H7 (cell line): ENCODE results near the gene MRPS22. TPM values are rescaled to one million over a fixed set of nuclear protein-coding genes. Genes with fewer than 3 reads are reported as not detected.
A peak's percentile ranks its signal among the peaks of the same experiment; 100 is the strongest.

Experiments used
- DNase-seq: peaks from one replicate; pipeline ENCODE4 v3.0.0; 2012
- H3K27me3 ChIP-seq: 2 replicates; pipeline ENCODE4 v1.6.0; 2011; ENCODE audit warnings: mild to moderate bottlenecking, low read length; ENCODE audit not compliant: control insufficient read depth, insufficient read depth
- H3K36me3 ChIP-seq: replicated peaks from 2 replicates; pipeline ENCODE4 v1.5.1; 2011; ENCODE audit warnings: low read length; ENCODE audit not compliant: control insufficient read depth, insufficient read depth
- H3K4me3 ChIP-seq: 2 replicates; pipeline ENCODE4 v1.5.1; 2011; ENCODE audit warnings: low read depth, mild to moderate bottlenecking, control low read depth, low read length, moderate library complexity; ENCODE audit not compliant: insufficient read depth
- total RNA-seq: library from RNA; depleted of rRNA; stranded (reverse); fragments of >200 nt; shearing (Covaris generic); gene quantifications from 2 replicates; pipeline ENCODE4 v1.2.3, GENCODE V29; 2014

Gene MRPS22
- total RNA-seq, 1 experiment from 2014 or later, result 53.6 TPM

GRCh38 chr3:139340784-139341183 lies 3.0 kb upstream of the MRPS22 start:
- H3K36me3 ChIP-seq, result no peaks in the 10 kb centered on the region
- peaks cover 8% of the 10 kb centered on the region for H3K27me3 ChIP-seq
- no peak overlapping the region for H3K4me3 ChIP-seq
- DNase-seq, result no peak

- no peak for DNase-seq
- Histone ChIP-seq H3K4me3 (no peak overlapping the region), H3K27me3 (peaks cover 8% of the 10 kb centered on the region), H3K36me3 (peaks cover 3% of the 10 kb centered on the region)
Observed at GRCh38 chr3:139342054-139342453, 1.8 kb upstream of the MRPS22 start.

- H3K36me3 ChIP-seq, result peaks cover 12% of the 10 kb centered on the region
- H3K27me3 ChIP-seq, result no peaks in the 10 kb centered on the region
- no peak for DNase-seq
- no peak overlapping the region for H3K4me3 ChIP-seq
Observed at GRCh38 chr3:139346771-139347170, 3.0 kb downstream of the MRPS22 start.

GRCh38 chr3:139353920-139354556 lies 10.2 kb downstream of the MRPS22 start:
- peak; percentile 38 for DNase-seq
- Histone ChIP-seq H3K36me3 (peaks cover 25% of the 10 kb centered on the region), H3K27me3 (no peaks in the 10 kb centered on the region)

GRCh38 chr3:139354661-139355060 lies 10.8 kb downstream of the MRPS22 start:
- Histone ChIP-seq H3K4me3 (no peak overlapping the region), H3K36me3 (peaks cover 25% of the 10 kb centered on the region), H3K27me3 (no peaks in the 10 kb centered on the region)
- DNase-seq, result no peak

More at GRCh38 chr3:139353920-139354556, 10.2 kb downstream of the MRPS22 start:
- H3K4me3 ChIP-seq, result no peak overlapping the region

- DNase-seq, result no peak
- Histone ChIP-seq H3K27me3 (no peaks in the 10 kb centered on the region), H3K36me3 (peaks cover 25% of the 10 kb centered on the region), H3K4me3 (no peak overlapping the region)
Observed at GRCh38 chr3:139355476-139355875, 11.7 kb downstream of the MRPS22 start.

- no peak for DNase-seq
Observed at GRCh38 chr3:139355891-139356290, 12.1 kb downstream of the MRPS22 start.

GRCh38 chr3:139357899-139358298 lies 14.1 kb downstream of the MRPS22 start:
- peaks cover 26% of the 10 kb centered on the region for H3K36me3 ChIP-seq
- no peaks in the 10 kb centered on the region for H3K27me3 ChIP-seq
- H3K4me3 ChIP-seq, result no peak overlapping the region
- no peak for DNase-seq

More at GRCh38 chr3:139355891-139356290, 12.1 kb downstream of the MRPS22 start:
- H3K4me3 ChIP-seq, result no peak overlapping the region
- H3K27me3 ChIP-seq, result no peaks in the 10 kb centered on the region
- peaks cover 26% of the 10 kb centered on the region for H3K36me3 ChIP-seq

GRCh38 chr3:139358841-139359562 lies 15.2 kb downstream of the MRPS22 start:
- DNase-seq, result no peak
- Histone ChIP-seq H3K36me3 (peaks cover 26% of the 10 kb centered on the region), H3K4me3 (no peak overlapping the region), H3K27me3 (no peaks in the 10 kb centered on the region)

GRCh38 chr3:139361276-139361675 lies 17.5 kb downstream of the MRPS22 start:
- Histone ChIP-seq H3K36me3 (peaks cover 23% of the 10 kb centered on the region), H3K27me3 (no peaks in the 10 kb centered on the region), H3K4me3 (no peak overlapping the region)
- DNase-seq, result no peak

- no peak for DNase-seq
- H3K27me3 ChIP-seq, result no peaks in the 10 kb centered on the region
- H3K4me3 ChIP-seq, result no peak overlapping the region
- H3K36me3 ChIP-seq, result peaks cover 32% of the 10 kb centered on the region
Observed at GRCh38 chr3:139364549-139364948, 20.7 kb downstream of the MRPS22 start.

GRCh38 chr3:139374099-139374498 lies 30.3 kb downstream of the MRPS22 start:
- Histone ChIP-seq H3K4me3 (no peak overlapping the region), H3K36me3 (peaks cover 48% of the 10 kb centered on the region)

GRCh38 chr3:139377378-139377777 lies 33.6 kb downstream of the MRPS22 start:
- H3K36me3 ChIP-seq, result peaks cover 35% of the 10 kb centered on the region
- DNase-seq, result no peak
- H3K27me3 ChIP-seq, result no peaks in the 10 kb centered on the region
- no peak overlapping the region for H3K4me3 ChIP-seq

More at GRCh38 chr3:139374099-139374498, 30.3 kb downstream of the MRPS22 start:
- no peaks in the 10 kb centered on the region for H3K27me3 ChIP-seq
- DNase-seq, result no peak

- no peak for DNase-seq
- no peaks in the 10 kb centered on the region for H3K27me3 ChIP-seq
- H3K4me3 ChIP-seq, result no peak overlapping the region
- peaks cover 32% of the 10 kb centered on the region for H3K36me3 ChIP-seq
Observed at GRCh38 chr3:139378587-139379241, 34.9 kb downstream of the MRPS22 start.

- no peak for DNase-seq
- H3K27me3 ChIP-seq, result no peaks in the 10 kb centered on the region
- no peak overlapping the region for H3K4me3 ChIP-seq
- H3K36me3 ChIP-seq, result peaks cover 23% of the 10 kb centered on the region
Observed at GRCh38 chr3:139380575-139380974, 36.8 kb downstream of the MRPS22 start.
